ENCODE measurements around the gene SNRK. TPM values are rescaled to one million over a fixed set of nuclear protein-coding genes. Genes with fewer than 3 reads are reported as not detected.

SNRK gene
- total RNA-seq, 1 experiment from 2014 or later = 11.8 TPM

DNA sequence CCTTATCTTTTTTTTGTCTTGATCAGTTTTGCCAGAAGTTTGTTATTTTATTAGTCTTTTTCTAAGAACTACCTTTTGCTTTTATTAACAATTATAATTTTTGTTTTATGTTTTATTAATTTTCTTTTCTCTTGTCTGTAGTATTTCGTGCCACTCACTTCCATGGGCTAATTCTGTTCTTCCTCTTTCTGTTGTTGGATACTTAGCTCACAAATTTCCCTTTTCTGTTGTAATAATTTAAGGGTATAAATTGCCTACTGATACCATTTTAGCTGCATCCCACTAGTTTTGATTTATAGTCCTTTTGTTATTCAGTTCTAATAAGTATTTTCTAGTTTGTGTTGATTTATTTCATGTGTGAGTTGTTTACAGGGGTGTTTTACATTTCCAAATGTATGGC is 48.6 kb downstream of the SNRK start (continued):
- TF ChIP-seq TEAD4 (CRISPR knock-in tag; IDR thresholded peaks at IDR 0.05) = no peak
- TF ChIP-seq, protein P1, sequence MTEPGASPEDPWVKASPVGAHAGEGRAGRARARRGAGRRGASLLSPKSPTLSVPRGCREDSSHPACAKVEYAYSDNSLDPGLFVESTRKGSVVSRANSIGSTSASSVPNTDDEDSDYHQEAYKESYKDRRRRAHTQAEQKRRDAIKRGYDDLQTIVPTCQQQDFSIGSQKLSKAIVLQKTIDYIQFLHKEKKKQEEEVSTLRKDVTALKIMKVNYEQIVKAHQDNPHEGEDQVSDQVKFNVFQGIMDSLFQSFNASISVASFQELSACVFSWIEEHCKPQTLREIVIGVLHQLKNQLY (CRISPR knock-in tag; IDR thresholded peaks at IDR 0.05) = no peak
- TF ChIP-seq ZNF121 (CRISPR knock-in tag; IDR thresholded peaks at IDR 0.05) = no peak
- TF ChIP-seq, protein P2, sequence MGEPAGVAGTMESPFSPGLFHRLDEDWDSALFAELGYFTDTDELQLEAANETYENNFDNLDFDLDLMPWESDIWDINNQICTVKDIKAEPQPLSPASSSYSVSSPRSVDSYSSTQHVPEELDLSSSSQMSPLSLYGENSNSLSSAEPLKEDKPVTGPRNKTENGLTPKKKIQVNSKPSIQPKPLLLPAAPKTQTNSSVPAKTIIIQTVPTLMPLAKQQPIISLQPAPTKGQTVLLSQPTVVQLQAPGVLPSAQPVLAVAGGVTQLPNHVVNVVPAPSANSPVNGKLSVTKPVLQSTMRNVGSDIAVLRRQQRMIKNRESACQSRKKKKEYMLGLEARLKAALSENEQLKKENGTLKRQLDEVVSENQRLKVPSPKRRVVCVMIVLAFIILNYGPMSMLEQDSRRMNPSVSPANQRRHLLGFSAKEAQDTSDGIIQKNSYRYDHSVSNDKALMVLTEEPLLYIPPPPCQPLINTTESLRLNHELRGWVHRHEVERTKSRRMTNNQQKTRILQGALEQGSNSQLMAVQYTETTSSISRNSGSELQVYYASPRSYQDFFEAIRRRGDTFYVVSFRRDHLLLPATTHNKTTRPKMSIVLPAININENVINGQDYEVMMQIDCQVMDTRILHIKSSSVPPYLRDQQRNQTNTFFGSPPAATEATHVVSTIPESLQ (CRISPR knock-in tag; IDR thresholded peaks at IDR 0.05) = no peak

DNA sequence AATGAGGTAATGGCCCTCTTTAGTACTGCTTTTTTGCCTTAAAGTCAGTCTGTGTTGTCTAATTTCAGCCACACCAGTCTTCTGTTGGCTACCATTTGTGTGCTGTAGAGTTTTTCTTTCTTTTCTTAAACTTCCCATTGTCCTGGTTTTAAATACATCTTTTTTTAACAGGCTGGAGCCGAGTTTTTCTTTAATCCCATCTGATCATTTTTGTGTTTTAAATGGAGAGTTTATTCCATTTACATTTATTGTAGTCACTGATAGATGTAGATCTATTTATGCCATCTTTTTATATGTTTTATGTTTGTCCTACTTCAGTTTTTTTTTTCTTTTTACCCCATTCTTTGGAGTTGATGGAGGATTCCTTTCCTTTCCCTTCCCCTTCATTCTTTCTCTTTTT is 49.5 kb downstream of the SNRK start:
- no peaks in the 10 kb centered on the region; the same call in 1 of the 2 replicates for H3K4me1 Mint-ChIP-seq
- TF ChIP-seq, protein P3, sequence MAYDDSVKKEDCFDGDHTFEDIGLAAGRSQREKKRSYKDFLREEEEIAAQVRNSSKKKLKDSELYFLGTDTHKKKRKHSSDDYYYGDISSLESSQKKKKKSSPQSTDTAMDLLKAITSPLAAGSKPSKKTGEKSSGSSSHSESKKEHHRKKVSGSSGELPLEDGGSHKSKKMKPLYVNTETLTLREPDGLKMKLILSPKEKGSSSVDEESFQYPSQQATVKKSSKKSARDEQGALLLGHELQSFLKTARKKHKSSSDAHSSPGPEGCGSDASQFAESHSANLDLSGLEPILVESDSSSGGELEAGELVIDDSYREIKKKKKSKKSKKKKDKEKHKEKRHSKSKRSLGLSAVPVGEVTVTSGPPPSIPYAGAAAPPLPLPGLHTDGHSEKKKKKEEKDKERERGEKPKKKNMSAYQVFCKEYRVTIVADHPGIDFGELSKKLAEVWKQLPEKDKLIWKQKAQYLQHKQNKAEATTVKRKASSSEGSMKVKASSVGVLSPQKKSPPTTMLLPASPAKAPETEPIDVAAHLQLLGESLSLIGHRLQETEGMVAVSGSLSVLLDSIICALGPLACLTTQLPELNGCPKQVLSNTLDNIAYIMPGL (CRISPR knock-in tag; IDR thresholded peaks at IDR 0.05) = no peak
- no peak for TF ChIP-seq SMAD4 (CRISPR knock-in tag; IDR thresholded peaks at IDR 0.05)
- TF ChIP-seq ELF4 (CRISPR knock-in tag; IDR thresholded peaks at IDR 0.05; ENCODE audit: low read depth) = no peak
- no peak for TF ChIP-seq USF1 (CRISPR knock-in tag; IDR thresholded peaks at IDR 0.05)
- TF ChIP-seq, protein P4, sequence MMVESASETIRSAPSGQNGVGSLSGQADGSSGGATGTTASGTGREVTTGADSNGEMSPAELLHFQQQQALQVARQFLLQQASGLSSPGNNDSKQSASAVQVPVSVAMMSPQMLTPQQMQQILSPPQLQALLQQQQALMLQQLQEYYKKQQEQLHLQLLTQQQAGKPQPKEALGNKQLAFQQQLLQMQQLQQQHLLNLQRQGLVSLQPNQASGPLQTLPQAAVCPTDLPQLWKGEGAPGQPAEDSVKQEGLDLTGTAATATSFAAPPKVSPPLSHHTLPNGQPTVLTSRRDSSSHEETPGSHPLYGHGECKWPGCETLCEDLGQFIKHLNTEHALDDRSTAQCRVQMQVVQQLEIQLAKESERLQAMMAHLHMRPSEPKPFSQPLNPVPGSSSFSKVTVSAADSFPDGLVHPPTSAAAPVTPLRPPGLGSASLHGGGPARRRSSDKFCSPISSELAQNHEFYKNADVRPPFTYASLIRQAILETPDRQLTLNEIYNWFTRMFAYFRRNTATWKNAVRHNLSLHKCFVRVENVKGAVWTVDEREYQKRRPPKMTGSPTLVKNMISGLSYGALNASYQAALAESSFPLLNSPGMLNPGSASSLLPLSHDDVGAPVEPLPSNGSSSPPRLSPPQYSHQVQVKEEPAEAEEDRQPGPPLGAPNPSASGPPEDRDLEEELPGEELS (CRISPR knock-in tag; IDR thresholded peaks at IDR 0.05) = no peak
- no peak for TF ChIP-seq IRF1 (CRISPR knock-in tag; IDR thresholded peaks at IDR 0.05)
- TF ChIP-seq, protein P5, sequence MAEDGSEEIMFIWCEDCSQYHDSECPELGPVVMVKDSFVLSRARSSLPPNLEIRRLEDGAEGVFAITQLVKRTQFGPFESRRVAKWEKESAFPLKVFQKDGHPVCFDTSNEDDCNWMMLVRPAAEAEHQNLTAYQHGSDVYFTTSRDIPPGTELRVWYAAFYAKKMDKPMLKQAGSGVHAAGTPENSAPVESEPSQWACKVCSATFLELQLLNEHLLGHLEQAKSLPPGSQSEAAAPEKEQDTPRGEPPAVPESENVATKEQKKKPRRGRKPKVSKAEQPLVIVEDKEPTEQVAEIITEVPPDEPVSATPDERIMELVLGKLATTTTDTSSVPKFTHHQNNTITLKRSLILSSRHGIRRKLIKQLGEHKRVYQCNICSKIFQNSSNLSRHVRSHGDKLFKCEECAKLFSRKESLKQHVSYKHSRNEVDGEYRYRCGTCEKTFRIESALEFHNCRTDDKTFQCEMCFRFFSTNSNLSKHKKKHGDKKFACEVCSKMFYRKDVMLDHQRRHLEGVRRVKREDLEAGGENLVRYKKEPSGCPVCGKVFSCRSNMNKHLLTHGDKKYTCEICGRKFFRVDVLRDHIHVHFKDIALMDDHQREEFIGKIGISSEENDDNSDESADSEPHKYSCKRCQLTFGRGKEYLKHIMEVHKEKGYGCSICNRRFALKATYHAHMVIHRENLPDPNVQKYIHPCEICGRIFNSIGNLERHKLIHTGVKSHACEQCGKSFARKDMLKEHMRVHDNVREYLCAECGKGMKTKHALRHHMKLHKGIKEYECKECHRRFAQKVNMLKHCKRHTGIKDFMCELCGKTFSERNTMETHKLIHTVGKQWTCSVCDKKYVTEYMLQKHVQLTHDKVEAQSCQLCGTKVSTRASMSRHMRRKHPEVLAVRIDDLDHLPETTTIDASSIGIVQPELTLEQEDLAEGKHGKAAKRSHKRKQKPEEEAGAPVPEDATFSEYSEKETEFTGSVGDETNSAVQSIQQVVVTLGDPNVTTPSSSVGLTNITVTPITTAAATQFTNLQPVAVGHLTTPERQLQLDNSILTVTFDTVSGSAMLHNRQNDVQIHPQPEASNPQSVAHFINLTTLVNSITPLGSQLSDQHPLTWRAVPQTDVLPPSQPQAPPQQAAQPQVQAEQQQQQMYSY (CRISPR knock-in tag; IDR thresholded peaks at IDR 0.05) = no peak
- TF ChIP-seq, protein P6, sequence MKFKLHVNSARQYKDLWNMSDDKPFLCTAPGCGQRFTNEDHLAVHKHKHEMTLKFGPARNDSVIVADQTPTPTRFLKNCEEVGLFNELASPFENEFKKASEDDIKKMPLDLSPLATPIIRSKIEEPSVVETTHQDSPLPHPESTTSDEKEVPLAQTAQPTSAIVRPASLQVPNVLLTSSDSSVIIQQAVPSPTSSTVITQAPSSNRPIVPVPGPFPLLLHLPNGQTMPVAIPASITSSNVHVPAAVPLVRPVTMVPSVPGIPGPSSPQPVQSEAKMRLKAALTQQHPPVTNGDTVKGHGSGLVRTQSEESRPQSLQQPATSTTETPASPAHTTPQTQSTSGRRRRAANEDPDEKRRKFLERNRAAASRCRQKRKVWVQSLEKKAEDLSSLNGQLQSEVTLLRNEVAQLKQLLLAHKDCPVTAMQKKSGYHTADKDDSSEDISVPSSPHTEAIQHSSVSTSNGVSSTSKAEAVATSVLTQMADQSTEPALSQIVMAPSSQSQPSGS (CRISPR knock-in tag; IDR thresholded peaks at IDR 0.05; ENCODE audit: borderline replicate concordance, low read depth) = no peak
- TF ChIP-seq, protein P7, sequence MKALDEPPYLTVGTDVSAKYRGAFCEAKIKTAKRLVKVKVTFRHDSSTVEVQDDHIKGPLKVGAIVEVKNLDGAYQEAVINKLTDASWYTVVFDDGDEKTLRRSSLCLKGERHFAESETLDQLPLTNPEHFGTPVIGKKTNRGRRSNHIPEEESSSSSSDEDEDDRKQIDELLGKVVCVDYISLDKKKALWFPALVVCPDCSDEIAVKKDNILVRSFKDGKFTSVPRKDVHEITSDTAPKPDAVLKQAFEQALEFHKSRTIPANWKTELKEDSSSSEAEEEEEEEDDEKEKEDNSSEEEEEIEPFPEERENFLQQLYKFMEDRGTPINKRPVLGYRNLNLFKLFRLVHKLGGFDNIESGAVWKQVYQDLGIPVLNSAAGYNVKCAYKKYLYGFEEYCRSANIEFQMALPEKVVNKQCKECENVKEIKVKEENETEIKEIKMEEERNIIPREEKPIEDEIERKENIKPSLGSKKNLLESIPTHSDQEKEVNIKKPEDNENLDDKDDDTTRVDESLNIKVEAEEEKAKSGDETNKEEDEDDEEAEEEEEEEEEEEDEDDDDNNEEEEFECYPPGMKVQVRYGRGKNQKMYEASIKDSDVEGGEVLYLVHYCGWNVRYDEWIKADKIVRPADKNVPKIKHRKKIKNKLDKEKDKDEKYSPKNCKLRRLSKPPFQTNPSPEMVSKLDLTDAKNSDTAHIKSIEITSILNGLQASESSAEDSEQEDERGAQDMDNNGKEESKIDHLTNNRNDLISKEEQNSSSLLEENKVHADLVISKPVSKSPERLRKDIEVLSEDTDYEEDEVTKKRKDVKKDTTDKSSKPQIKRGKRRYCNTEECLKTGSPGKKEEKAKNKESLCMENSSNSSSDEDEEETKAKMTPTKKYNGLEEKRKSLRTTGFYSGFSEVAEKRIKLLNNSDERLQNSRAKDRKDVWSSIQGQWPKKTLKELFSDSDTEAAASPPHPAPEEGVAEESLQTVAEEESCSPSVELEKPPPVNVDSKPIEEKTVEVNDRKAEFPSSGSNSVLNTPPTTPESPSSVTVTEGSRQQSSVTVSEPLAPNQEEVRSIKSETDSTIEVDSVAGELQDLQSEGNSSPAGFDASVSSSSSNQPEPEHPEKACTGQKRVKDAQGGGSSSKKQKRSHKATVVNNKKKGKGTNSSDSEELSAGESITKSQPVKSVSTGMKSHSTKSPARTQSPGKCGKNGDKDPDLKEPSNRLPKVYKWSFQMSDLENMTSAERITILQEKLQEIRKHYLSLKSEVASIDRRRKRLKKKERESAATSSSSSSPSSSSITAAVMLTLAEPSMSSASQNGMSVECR (CRISPR knock-in tag; IDR thresholded peaks at IDR 0.05; ENCODE audit: borderline replicate concordance) = no peak
- no peak for TF ChIP-seq TEAD4 (CRISPR knock-in tag; IDR thresholded peaks at IDR 0.05)
- POLR2A ChIA-PET = no interaction called here
- no peak overlapping the region for H3K27ac Mint-ChIP-seq
- no peaks in the 10 kb centered on the region for H3K27me3 Mint-ChIP-seq (ENCODE audit: low read depth)
- peaks cover 38% of the 10 kb centered on the region for H3K9me3 Mint-ChIP-seq
- DNase-seq (ENCODE audit: low spot score) = no peak
- H3K36me3 Mint-ChIP-seq = peaks cover 59% of the 10 kb centered on the region
- CTCF ChIA-PET = no interaction called here
- H3K4me3 Mint-ChIP-seq = no peak overlapping the region
- ATAC-seq = no peak

All from WTC11 (cell line).